SK-N-SH treated with all-trans-retinoic acid at 6 μM for 48 hours (cell line): ENCODE results near the gene SOX13.

Source experiments
- CSRNP3 ChIP-seq: fragments of 250-450 bp; sonication (Bioruptor Pico); IDR thresholded peaks from 2 replicates; pipeline ENCODE4 v1.5.1; 2021; ENCODE audit warnings: mild to moderate bottlenecking, moderate library complexity
- ESRRG ChIP-seq: fragments of 250-450 bp; sonication (Bioruptor Pico); IDR thresholded peaks from 2 replicates; pipeline ENCODE4 v1.6.1; 2021; ENCODE audit warnings: mild to moderate bottlenecking
- GLIS3 ChIP-seq: fragments of 250-450 bp; sonication (Bioruptor Pico); IDR thresholded peaks from 2 replicates; pipeline ENCODE4 v1.5.0; 2020; ENCODE audit warnings: mild to moderate bottlenecking, moderate library complexity
- PATZ1 ChIP-seq: fragments of 250-450 bp; sonication (Bioruptor Pico); IDR thresholded peaks from 2 replicates; pipeline ENCODE4 v1.8.0; 2020; ENCODE audit warnings: mild to moderate bottlenecking, moderate library complexity, borderline replicate concordance
- PPARA ChIP-seq: fragments of 250-450 bp; sonication (Bioruptor Pico); IDR thresholded peaks from 2 replicates; pipeline ENCODE4 v1.5.0; 2020; ENCODE audit warnings: mild to moderate bottlenecking, borderline replicate concordance
- TCF4 ChIP-seq: fragments of 250-450 bp; sonication (Bioruptor Pico); IDR thresholded peaks from 2 replicates; pipeline ENCODE4 v1.8.0; 2021; ENCODE audit warnings: mild to moderate bottlenecking, moderate library complexity, borderline replicate concordance
- TOX ChIP-seq: fragments of 250-450 bp; sonication (Bioruptor Pico); IDR thresholded peaks from 2 replicates; pipeline ENCODE4 v1.8.0; 2021; ENCODE audit warnings: mild to moderate bottlenecking, moderate library complexity, borderline replicate concordance
- ZC3H10 ChIP-seq: fragments of 250-450 bp; sonication (Bioruptor Pico); IDR thresholded peaks from 2 replicates; pipeline ENCODE4 v1.5.1; 2021; ENCODE audit warnings: mild to moderate bottlenecking, moderate library complexity
- ZFP30 ChIP-seq: fragments of 450-650 bp; formaldehyde crosslinking; IDR thresholded peaks from 2 replicates; pipeline ENCODE4 v1.5.0; 2022; ENCODE audit warnings: mild to moderate bottlenecking, moderate library complexity
- ZNF565 ChIP-seq: fragments of 450-650 bp; formaldehyde crosslinking; conservative IDR thresholded peaks from 2 replicates; pipeline ENCODE4 v1.5.0; 2020; ENCODE audit warnings: low read depth, mild to moderate bottlenecking, moderate library complexity
- ZNF70 ChIP-seq: fragments of 450-650 bp; formaldehyde crosslinking; IDR thresholded peaks from 2 replicates; pipeline ENCODE4 v1.5.0; 2020; ENCODE audit warnings: mild to moderate bottlenecking, moderate library complexity
- ZNF8 ChIP-seq: fragments of 450-650 bp; formaldehyde crosslinking; IDR thresholded peaks from 2 replicates; pipeline ENCODE4 v1.5.0; 2020; ENCODE audit warnings: mild to moderate bottlenecking, moderate library complexity

GRCh38 chr1:204065986-204066300, 7.0 kb upstream of the SOX13 start:
- TF ChIP-seq GLIS3: no peak
- TF ChIP-seq ZC3H10 (CRISPR knock-in tag): no peak
- no peak for TF ChIP-seq PATZ1
- TF ChIP-seq ZNF8 (CRISPR knock-in tag): no peak
- TF ChIP-seq PPARA (CRISPR knock-in tag): no peak
- no peak for TF ChIP-seq ZFP30
- no peak for TF ChIP-seq TCF4 (CRISPR knock-in tag)
- no peak for TF ChIP-seq ZNF70 (CRISPR knock-in tag)
- TF ChIP-seq CSRNP3 (CRISPR knock-in tag): no peak
- TF ChIP-seq ZNF565 (CRISPR knock-in tag): no peak
- TF ChIP-seq TOX (CRISPR knock-in tag): no peak
- no peak for TF ChIP-seq ESRRG
